Forelimb muscle (tissue), 1 donor: ENCODE results near the gene CFP. TPM values are rescaled to one million over a fixed set of nuclear protein-coding genes. Genes with fewer than 3 reads are reported as not detected.

Source experiments
- DNase-seq: peaks from one replicate; pipeline ENCODE4 v3.0.0-alpha.2; 2013; ENCODE audit warnings: low read depth
- polyA plus RNA-seq: library from polyadenylated mRNA; unstranded; fragments of 120-200 nt; gene quantifications from one replicate; pipeline ENCODE4 v1.2.1, GENCODE V29; 2013; ENCODE audit not compliant: insufficient read length

Gene CFP
- polyA plus RNA-seq, 1 donor = 3.0 TPM

GRCh38 chrX:47637546-47638195 is 7.9 kb upstream of the CFP start:
- no peak for DNase-seq

- no peak for DNase-seq
Measured at GRCh38 chrX:47634871-47635575, 5.3 kb upstream of the CFP start.

GRCh38 chrX:47633689-47634590 is 4.2 kb upstream of the CFP start:
- DNase-seq = no peak

GRCh38 chrX:47632666-47633065 is 2.9 kb upstream of the CFP start:
- DNase-seq = no peak

- DNase-seq = no peak
Measured at GRCh38 chrX:47631676-47632075, 1.9 kb upstream of the CFP start.

GRCh38 chrX:47628982-47629381 is 748 bp downstream of the CFP start:
- no peak for DNase-seq

- DNase-seq = no peak
Measured at GRCh38 chrX:47625365-47625764, 4.4 kb downstream of the CFP start.

GRCh38 chrX:47623540-47624027 is 6.1 kb downstream of the CFP start:
- peak; percentile 17 for DNase-seq

GRCh38 chrX:47621851-47622250 is 7.9 kb downstream of the CFP start:
- no peak for DNase-seq

- no peak for DNase-seq
Measured at GRCh38 chrX:47620303-47620685, 9.4 kb downstream of the CFP start.

GRCh38 chrX:47619486-47620302 is 10.0 kb downstream of the CFP start, which contains the start of gene SYN1:
TSS of gene SYN1 (minus strand) at chrX:47619857. CDS start at chrX:47619728, 129 bp downstream.
- DNase-seq = peak; percentile 40

- DNase-seq = no peak
Measured at GRCh38 chrX:47618923-47619485, 10.7 kb downstream of the CFP start.

- DNase-seq = no peak
Measured at GRCh38 chrX:47614618-47615017, 15.1 kb downstream of the CFP start.

GRCh38 chrX:47613082-47613481 is 16.6 kb downstream of the CFP start:
- no peak for DNase-seq

GRCh38 chrX:47612418-47612817 is 17.3 kb downstream of the CFP start:
- no peak for DNase-seq

- no peak for DNase-seq
Measured at GRCh38 chrX:47611926-47612325, 17.8 kb downstream of the CFP start.

- DNase-seq = no peak
Measured at GRCh38 chrX:47611489-47611888, 18.2 kb downstream of the CFP start.

- DNase-seq = no peak
Measured at GRCh38 chrX:47610511-47610910, 19.2 kb downstream of the CFP start.

- DNase-seq = no peak
Measured at GRCh38 chrX:47608130-47608810, 21.5 kb downstream of the CFP start.

GRCh38 chrX:47607091-47607490 is 22.6 kb downstream of the CFP start:
- DNase-seq = no peak
